ENCODE results near the gene CCL5. TPM values are rescaled to one million over a fixed set of nuclear protein-coding genes. Genes with fewer than 3 reads are reported as not detected.

The CCL5 gene
- total and polyA plus RNA-seq, 7 donors = 1.8 to 15.5 (median 2.9) TPM; not detected in 1

DNA sequence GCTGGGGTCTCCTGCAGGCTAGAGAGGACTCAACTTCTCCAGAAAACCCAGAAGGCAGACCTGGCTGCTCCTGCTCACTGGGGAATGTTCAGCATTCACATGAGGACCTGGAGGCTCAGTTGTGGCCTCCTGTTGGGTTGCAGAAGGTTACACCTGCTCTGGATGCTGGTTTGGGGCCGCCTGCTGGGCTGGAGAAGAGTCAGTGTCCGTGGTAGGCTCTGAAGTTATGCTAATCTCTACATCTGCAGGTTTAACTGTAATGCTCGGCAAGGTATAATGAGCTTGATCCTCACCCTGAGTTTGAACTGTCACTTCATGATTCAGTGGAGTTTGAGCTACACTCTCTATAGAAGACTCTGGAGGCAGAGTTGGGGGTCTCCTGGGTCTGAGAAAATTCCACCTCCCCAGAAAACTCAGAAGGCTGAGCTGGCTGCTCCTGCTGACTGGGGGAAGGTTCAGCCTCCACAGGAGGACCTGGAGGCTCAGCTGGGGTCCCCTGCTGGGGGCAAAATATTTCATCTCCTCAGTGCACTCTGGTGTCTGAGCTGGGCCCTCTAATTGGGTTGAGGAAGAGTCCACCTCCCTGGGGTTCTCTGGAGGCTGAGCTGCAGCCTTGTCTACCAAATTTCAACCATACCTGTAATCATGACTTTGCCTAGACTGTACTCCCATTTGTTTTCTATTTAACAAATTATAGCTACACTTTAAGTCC is 26.9 kb upstream of the CCL5 start:
- DNase-seq = no peak

DNA sequence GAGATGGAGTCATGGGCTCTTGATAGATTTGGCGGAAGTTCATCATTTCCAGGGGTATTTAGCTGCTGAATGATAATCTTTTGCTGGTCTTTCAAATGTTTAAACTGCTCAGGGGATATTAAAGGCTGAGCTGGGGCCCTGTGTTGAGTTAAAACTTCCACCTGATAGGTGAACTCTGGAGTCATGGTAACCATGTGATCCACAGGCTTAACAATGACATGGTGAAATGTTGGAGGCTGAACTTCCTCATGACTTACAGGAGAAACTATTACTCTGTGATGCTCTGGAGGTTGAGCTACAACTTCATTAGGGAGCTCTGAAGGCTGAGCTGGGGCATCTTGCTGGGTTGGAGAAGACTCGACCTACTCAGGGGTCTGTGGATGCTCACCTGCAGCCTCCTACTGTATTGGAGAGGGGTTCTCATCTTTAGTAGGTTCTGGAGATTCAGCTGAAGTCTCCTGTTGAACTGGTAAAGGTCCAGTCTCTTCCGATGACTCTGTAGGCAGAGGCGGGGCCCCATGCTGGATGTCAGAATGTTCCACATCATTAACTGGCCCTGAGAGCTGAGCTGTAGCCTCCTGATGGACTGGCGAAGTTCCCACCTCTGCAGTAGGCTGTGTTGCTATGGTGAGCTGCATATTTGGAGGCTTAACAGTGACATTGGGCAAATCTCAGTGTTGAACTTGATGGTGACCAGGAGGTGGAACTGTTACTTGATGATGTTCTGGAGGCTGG is 26.2 kb upstream of the CCL5 start:
- Histone ChIP-seq H3K9me3 (no peaks in the 10 kb centered on the region), H3K27me3 (no peaks in the 10 kb centered on the region), H3K4me3 (no peak overlapping the region), H3K4me1 (no peaks in the 10 kb centered on the region), H3K27ac (no peak overlapping the region), H3K36me3 (no peaks in the 10 kb centered on the region)
- 91 to 92% methylated on average over 5 of the region's 5 CpGs for WGBS, 2 donors
- intact Hi-C loops (cut with DNase I) = no loop called here
- TF ChIP-seq POLR2A (IDR thresholded peaks at IDR 0.05) (no peak), EP300 (IDR thresholded peaks at IDR 0.05) (no peak), POLR2AphosphoS5 (IDR thresholded peaks at IDR 0.05) (no peak)
- TF ChIP-seq, protein P1, sequence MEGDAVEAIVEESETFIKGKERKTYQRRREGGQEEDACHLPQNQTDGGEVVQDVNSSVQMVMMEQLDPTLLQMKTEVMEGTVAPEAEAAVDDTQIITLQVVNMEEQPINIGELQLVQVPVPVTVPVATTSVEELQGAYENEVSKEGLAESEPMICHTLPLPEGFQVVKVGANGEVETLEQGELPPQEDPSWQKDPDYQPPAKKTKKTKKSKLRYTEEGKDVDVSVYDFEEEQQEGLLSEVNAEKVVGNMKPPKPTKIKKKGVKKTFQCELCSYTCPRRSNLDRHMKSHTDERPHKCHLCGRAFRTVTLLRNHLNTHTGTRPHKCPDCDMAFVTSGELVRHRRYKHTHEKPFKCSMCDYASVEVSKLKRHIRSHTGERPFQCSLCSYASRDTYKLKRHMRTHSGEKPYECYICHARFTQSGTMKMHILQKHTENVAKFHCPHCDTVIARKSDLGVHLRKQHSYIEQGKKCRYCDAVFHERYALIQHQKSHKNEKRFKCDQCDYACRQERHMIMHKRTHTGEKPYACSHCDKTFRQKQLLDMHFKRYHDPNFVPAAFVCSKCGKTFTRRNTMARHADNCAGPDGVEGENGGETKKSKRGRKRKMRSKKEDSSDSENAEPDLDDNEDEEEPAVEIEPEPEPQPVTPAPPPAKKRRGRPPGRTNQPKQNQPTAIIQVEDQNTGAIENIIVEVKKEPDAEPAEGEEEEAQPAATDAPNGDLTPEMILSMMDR (IDR thresholded peaks at IDR 0.05) = no peak
- no peak for DNase-seq

More for the DNA sequence above, 26.9 kb upstream of the CCL5 start:
- H3K4me1 ChIP-seq = no peaks in the 10 kb centered on the region
- intact Hi-C loops (cut with DNase I) = no loop called here
- no peak overlapping the region for H3K4me3 ChIP-seq
- WGBS, 2 donors = 63 to 74% methylated on average over 3 of the region's 3 CpGs
- no peak overlapping the region for H3K27ac ChIP-seq
- no peaks in the 10 kb centered on the region for H3K27me3 ChIP-seq
- TF ChIP-seq, protein P1 (IDR thresholded peaks at IDR 0.05) = no peak
- no peak for TF ChIP-seq POLR2A (IDR thresholded peaks at IDR 0.05)
- H3K36me3 ChIP-seq = no peaks in the 10 kb centered on the region
- H3K9me3 ChIP-seq = no peaks in the 10 kb centered on the region

DNA sequence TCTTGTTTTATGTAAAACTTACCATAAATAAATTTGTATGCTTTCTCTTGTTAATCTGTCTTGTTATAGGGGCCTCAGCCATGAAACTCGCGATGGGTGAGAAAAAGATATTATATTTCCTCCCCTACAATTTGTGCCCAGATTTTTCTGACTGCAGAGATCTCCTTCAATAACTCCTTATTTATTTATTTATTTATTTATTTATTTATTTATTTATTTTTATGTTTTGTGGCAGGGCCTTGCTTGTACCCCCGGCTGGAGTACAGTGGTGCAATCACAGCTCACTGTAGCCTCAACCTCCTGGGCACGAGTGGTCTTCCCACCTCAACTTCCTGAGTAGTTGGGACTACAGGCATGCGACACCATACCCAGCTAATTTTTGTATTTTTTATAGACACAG is 23.3 kb upstream of the CCL5 start:
- H3K4me1 ChIP-seq = no peaks in the 10 kb centered on the region
- H3K9me3 ChIP-seq = no peaks in the 10 kb centered on the region
- no peak for TF ChIP-seq EP300 (IDR thresholded peaks at IDR 0.05)
- TF ChIP-seq POLR2AphosphoS5 (IDR thresholded peaks at IDR 0.05) = no peak
- no peak for TF ChIP-seq POLR2A (IDR thresholded peaks at IDR 0.05)
- TF ChIP-seq, protein P1 (IDR thresholded peaks at IDR 0.05) = no peak
- no peak overlapping the region for H3K4me3 ChIP-seq
- intact Hi-C loops (cut with DNase I) = no loop called here
- H3K27me3 ChIP-seq = no peaks in the 10 kb centered on the region
- no peak overlapping the region for H3K27ac ChIP-seq
- 92 to 93% methylated on average over 5 of the region's 5 CpGs for WGBS, 2 donors
- DNase-seq = no peak
- H3K36me3 ChIP-seq = no peaks in the 10 kb centered on the region

DNA sequence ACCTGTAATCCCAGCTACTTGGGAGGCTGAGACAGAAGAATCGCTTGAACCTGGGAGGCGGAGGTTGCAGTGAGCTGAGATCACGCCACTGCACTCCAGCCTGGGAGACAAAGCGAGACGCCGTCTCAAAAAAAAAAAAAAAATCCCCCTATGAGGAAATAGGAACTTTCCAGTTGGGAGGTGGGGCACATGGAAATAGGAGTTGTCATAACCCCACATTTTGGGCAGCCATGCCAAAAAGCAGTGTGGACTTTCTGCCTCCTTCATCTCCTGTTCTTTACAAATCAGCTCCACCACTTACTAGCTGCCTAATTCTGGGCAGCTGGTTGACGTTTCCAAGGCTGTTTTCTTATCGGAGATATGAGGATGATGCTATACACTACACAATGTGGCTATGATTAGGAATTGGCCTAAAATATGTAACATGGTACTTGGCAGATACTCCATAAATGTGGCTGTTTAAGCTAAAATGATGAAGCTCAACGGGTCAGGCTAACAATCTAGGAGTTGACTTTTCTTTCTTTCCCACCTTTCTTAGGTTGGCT is 21.5 kb upstream of the CCL5 start:
- no peak overlapping the region for H3K4me3 ChIP-seq
- no peak for DNase-seq
- H3K36me3 ChIP-seq = no peaks in the 10 kb centered on the region
- WGBS, 2 donors = 93 to 94% methylated on average over 9 of the region's 9 CpGs
- TF ChIP-seq, protein P1 (IDR thresholded peaks at IDR 0.05) = no peak
- TF ChIP-seq POLR2AphosphoS5 (IDR thresholded peaks at IDR 0.05) (no peak), POLR2A (IDR thresholded peaks at IDR 0.05) (no peak), EP300 (IDR thresholded peaks at IDR 0.05) (no peak)
- H3K27me3 ChIP-seq = no peaks in the 10 kb centered on the region
- intact Hi-C loops (cut with DNase I) = no loop called here
- no peaks in the 10 kb centered on the region for H3K4me1 ChIP-seq
- H3K27ac ChIP-seq = no peak overlapping the region
- H3K9me3 ChIP-seq = no peaks in the 10 kb centered on the region

Measured in sigmoid colon (tissue), 7 donors.